ENCODE results near the gene SEC14L1. TPM values are rescaled to one million over a fixed set of nuclear protein-coding genes. Genes with fewer than 3 reads are reported as not detected.
A peak's percentile ranks its signal among the peaks of the same experiment; 100 is the strongest.

Gene SEC14L1
- total and polyA plus RNA-seq, 8 donors = 3.2 to 106 (median 43.9) TPM

- no peak for DNase-seq
- 55 to 80% (median 71%) methylated on average over 5 of the region's 5 CpGs for WGBS, 5 donors
- no peak for TF ChIP-seq POLR2A (IDR thresholded peaks at IDR 0.05)
- TF ChIP-seq, protein P1, sequence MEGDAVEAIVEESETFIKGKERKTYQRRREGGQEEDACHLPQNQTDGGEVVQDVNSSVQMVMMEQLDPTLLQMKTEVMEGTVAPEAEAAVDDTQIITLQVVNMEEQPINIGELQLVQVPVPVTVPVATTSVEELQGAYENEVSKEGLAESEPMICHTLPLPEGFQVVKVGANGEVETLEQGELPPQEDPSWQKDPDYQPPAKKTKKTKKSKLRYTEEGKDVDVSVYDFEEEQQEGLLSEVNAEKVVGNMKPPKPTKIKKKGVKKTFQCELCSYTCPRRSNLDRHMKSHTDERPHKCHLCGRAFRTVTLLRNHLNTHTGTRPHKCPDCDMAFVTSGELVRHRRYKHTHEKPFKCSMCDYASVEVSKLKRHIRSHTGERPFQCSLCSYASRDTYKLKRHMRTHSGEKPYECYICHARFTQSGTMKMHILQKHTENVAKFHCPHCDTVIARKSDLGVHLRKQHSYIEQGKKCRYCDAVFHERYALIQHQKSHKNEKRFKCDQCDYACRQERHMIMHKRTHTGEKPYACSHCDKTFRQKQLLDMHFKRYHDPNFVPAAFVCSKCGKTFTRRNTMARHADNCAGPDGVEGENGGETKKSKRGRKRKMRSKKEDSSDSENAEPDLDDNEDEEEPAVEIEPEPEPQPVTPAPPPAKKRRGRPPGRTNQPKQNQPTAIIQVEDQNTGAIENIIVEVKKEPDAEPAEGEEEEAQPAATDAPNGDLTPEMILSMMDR (IDR thresholded peaks at IDR 0.05) = no peak
- TF ChIP-seq POLR2AphosphoS5 (IDR thresholded peaks at IDR 0.05) = no peak
- no peak for TF ChIP-seq EP300 (IDR thresholded peaks at IDR 0.05)
- Histone ChIP-seq H3K9me3 (no peaks in the 10 kb centered on the region), H3K27ac (peak overlapping the region in 4 of 5 donors; percentile 15 to 75 (median 60)), H3K27me3 (no peaks in the 10 kb centered on the region), H3K36me3 (no peaks in the 10 kb centered on the region), H3K4me3 (no peak overlapping the region), H3K4me1 (peaks cover 17 to 60% (median 41%) of the 10 kb centered on the region in 4 donors)
- intact Hi-C loops (cut with DNase I; ENCODE audit: low total_unique reads) = no loop called here
These were observed 28.9 kb upstream of the SEC14L1 start for GRCh38 chr17:77111934-77112296.

- no peak for DNase-seq
- Histone ChIP-seq H3K9me3 (no peaks in the 10 kb centered on the region), H3K27me3 (no peaks in the 10 kb centered on the region), H3K36me3 (no peaks in the 10 kb centered on the region), H3K4me1 (peaks cover 20 to 58% (median 45%) of the 10 kb centered on the region in 4 donors), H3K4me3 (no peak overlapping the region), H3K27ac (peak overlapping the region in 4 of 5 donors; percentile 51 to 82 (median 76))
- 53 to 73% (median 65%) methylated on average over 2 of the region's 2 CpGs for WGBS, 5 donors
- intact Hi-C loops (cut with DNase I; ENCODE audit: low total_unique reads) = no loop called here
- TF ChIP-seq POLR2A (IDR thresholded peaks at IDR 0.05) (no peak), POLR2AphosphoS5 (IDR thresholded peaks at IDR 0.05) (no peak), EP300 (IDR thresholded peaks at IDR 0.05) (no peak)
- TF ChIP-seq, protein P1 (IDR thresholded peaks at IDR 0.05) = no peak
These were observed 25.3 kb upstream of the SEC14L1 start for GRCh38 chr17:77115510-77115909.

GRCh38 chr17:77115947-77116346 is 24.8 kb upstream of the SEC14L1 start:
- H3K4me1 ChIP-seq = peaks cover 23 to 59% (median 46%) of the 10 kb centered on the region in 4 donors
- no peaks in the 10 kb centered on the region for H3K36me3 ChIP-seq
- no peaks in the 10 kb centered on the region for H3K9me3 ChIP-seq
- 76 to 84% (median 77%) methylated on average over 5 of the region's 5 CpGs for WGBS, 5 donors
- H3K4me3 ChIP-seq = no peak overlapping the region
- no peaks in the 10 kb centered on the region for H3K27me3 ChIP-seq
- H3K27ac ChIP-seq = peak overlapping the region; percentile 34 to 82 (median 71)
- TF ChIP-seq POLR2A (IDR thresholded peaks at IDR 0.05) = no peak
- intact Hi-C loops (cut with DNase I; ENCODE audit: low total_unique reads) = no loop called here
- no peak for DNase-seq

DNA sequence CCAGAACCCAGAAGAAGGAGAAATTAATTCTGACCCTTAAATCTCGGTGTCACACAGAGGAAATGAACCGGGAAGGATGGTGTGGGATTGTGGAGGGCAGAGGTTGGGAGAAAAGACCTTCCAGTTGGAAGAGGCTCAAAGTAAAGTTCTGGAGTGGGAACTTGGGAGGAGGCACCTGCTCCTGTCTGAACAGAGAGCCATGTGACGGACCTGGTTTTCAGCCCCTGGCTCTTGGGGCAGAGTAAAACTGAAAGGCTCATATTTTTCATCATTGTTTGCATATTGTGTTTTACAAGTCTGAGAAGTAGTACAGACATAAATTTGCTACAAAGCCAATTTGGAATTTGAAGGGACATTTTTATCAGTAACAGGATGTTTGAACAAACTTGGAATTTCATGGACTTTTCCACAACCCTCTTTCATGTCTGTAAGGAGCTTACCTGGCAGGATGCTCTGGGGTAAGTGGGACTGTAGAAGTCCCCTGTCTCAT is 24.4 kb upstream of the SEC14L1 start:
- TF ChIP-seq EP300 (IDR thresholded peaks at IDR 0.05) (no peak), POLR2A (IDR thresholded peaks at IDR 0.05) (no peak), POLR2AphosphoS5 (IDR thresholded peaks at IDR 0.05) (no peak)
- TF ChIP-seq, protein P1 (IDR thresholded peaks at IDR 0.05) = no peak
- intact Hi-C loops (cut with DNase I; ENCODE audit: low total_unique reads) = no loop called here
- 25 to 50% (median 36%) methylated on average over 3 of the region's 3 CpGs for WGBS, 5 donors
- H3K36me3 ChIP-seq = no peaks in the 10 kb centered on the region
- peak in 1 of 2 donors; percentile 36 for DNase-seq
- peaks cover 27 to 59% (median 46%) of the 10 kb centered on the region in 4 donors for H3K4me1 ChIP-seq
- no peaks in the 10 kb centered on the region for H3K9me3 ChIP-seq
- peak overlapping the region; percentile 34 to 82 (median 71) for H3K27ac ChIP-seq
- H3K27me3 ChIP-seq = no peaks in the 10 kb centered on the region
- no peak overlapping the region for H3K4me3 ChIP-seq

GRCh38 chr17:77117415-77117814 is 23.4 kb upstream of the SEC14L1 start:
- peaks cover 37 to 65% (median 52%) of the 10 kb centered on the region in 4 donors for H3K4me1 ChIP-seq
- TF ChIP-seq POLR2A (IDR thresholded peaks at IDR 0.05) (no peak), EP300 (IDR thresholded peaks at IDR 0.05) (no peak), POLR2AphosphoS5 (IDR thresholded peaks at IDR 0.05) (no peak)
- TF ChIP-seq, protein P1 (IDR thresholded peaks at IDR 0.05) = no peak
- intact Hi-C loops (cut with DNase I; ENCODE audit: low total_unique reads) = no loop called here
- no peaks in the 10 kb centered on the region for H3K27me3 ChIP-seq
- WGBS, 5 donors = 75 to 91% (median 85%) methylated on average over 4 of the region's 4 CpGs
- no peak for DNase-seq
- H3K4me3 ChIP-seq = no peak overlapping the region
- peak overlapping the region in 4 of 5 donors; percentile 51 to 82 (median 76) for H3K27ac ChIP-seq
- no peaks in the 10 kb centered on the region for H3K36me3 ChIP-seq
- H3K9me3 ChIP-seq = no peaks in the 10 kb centered on the region
